Measurements from ENCODE around the gene NTN1. TPM values are rescaled to one million over a fixed set of nuclear protein-coding genes. Genes with fewer than 3 reads are reported as not detected.

Gene NTN1
- polyA plus RNA-seq, 1 donor from 2014 or later: 16.2 TPM

- no peak overlapping the region for H3K4me2 ChIP-seq (ENCODE audit: low read length)
- H3K27me3 ChIP-seq (ENCODE audit: insufficient read depth, low read depth, low read length): no peaks in the 10 kb centered on the region
- TF ChIP-seq POLR2AphosphoS5 (IDR thresholded peaks at IDR 0.05) (no peak), REST (IDR thresholded peaks at IDR 0.05; ENCODE audit: borderline replicate concordance) (no peak), CTCF (IDR thresholded peaks at IDR 0.05; ENCODE audit: poor library complexity, severe bottlenecking) (no peak), MXI1 (conservative IDR thresholded peaks at IDR 0.05; ENCODE audit: poor library complexity, severe bottlenecking) (no peak), RAD21 (conservative IDR thresholded peaks at IDR 0.05) (no peak), EZH2 (IDR thresholded peaks at IDR 0.05; ENCODE audit: borderline replicate concordance, insufficient read depth, low read length, poor library complexity, severe bottlenecking) (no peak), TAF1 (IDR thresholded peaks at IDR 0.05; ENCODE audit: low read depth) (no peak), SMC3 (conservative IDR thresholded peaks at IDR 0.05; ENCODE audit: poor library complexity) (no peak), EP300 (conservative IDR thresholded peaks at IDR 0.05; ENCODE audit: poor library complexity, severe bottlenecking) (no peak)
- H3K4me3 ChIP-seq (ENCODE audit: low read length): no peak overlapping the region
- no peak overlapping the region for H3K27ac ChIP-seq (ENCODE audit: low read length)
- no peaks in the 10 kb centered on the region for H3K36me3 ChIP-seq (ENCODE audit: insufficient read depth, low read length)
- no peaks in the 10 kb centered on the region for H3K9me3 ChIP-seq (ENCODE audit: low read length)
- no peaks in the 10 kb centered on the region for H3K79me2 ChIP-seq (replicated peaks; ENCODE audit: insufficient read depth, low read length)
- no peak overlapping the region for H3K9ac ChIP-seq (ENCODE audit: low read length)
- no peak overlapping the region for H2AFZ ChIP-seq (ENCODE audit: low read depth, low read length)
- H4K20me1 ChIP-seq (ENCODE audit: insufficient read depth): no peaks in the 10 kb centered on the region
- H3F3A ChIP-seq (ENCODE audit: insufficient read depth, low read length, poor library complexity, severe bottlenecking): no peaks in the 10 kb centered on the region
- H3K9me2 ChIP-seq (ENCODE audit: insufficient read depth, low read length): no peaks in the 10 kb centered on the region
These were observed 174.8 kb downstream of the NTN1 start for GRCh38 chr17:9195961-9196670.

GRCh38 chr17:9199571-9200551, 178.6 kb downstream of the NTN1 start:
- Histone ChIP-seq H3K9me2 (ENCODE audit: insufficient read depth, low read length) (no peaks in the 10 kb centered on the region), H4K20me1 (ENCODE audit: insufficient read depth) (no peaks in the 10 kb centered on the region), H3K27me3 (ENCODE audit: insufficient read depth, low read depth, low read length) (no peaks in the 10 kb centered on the region), H3K9ac (ENCODE audit: low read length) (no peak overlapping the region), H3K4me2 (ENCODE audit: low read length) (no peak overlapping the region), H3K79me2 (replicated peaks; ENCODE audit: insufficient read depth, low read length) (no peaks in the 10 kb centered on the region), H3K4me3 (ENCODE audit: low read length) (no peak overlapping the region), H2AFZ (ENCODE audit: low read depth, low read length) (no peak overlapping the region), H3K36me3 (ENCODE audit: insufficient read depth, low read length) (no peaks in the 10 kb centered on the region), H3F3A (ENCODE audit: insufficient read depth, low read length, poor library complexity, severe bottlenecking) (no peaks in the 10 kb centered on the region), H3K9me3 (ENCODE audit: low read length) (no peaks in the 10 kb centered on the region), H3K27ac (ENCODE audit: low read length) (no peak overlapping the region)
- TF ChIP-seq RAD21 (conservative IDR thresholded peaks at IDR 0.05) (no peak), POLR2AphosphoS5 (IDR thresholded peaks at IDR 0.05) (no peak), EP300 (conservative IDR thresholded peaks at IDR 0.05; ENCODE audit: poor library complexity, severe bottlenecking) (no peak), MXI1 (conservative IDR thresholded peaks at IDR 0.05; ENCODE audit: poor library complexity, severe bottlenecking) (no peak), REST (IDR thresholded peaks at IDR 0.05; ENCODE audit: borderline replicate concordance) (no peak), SMC3 (conservative IDR thresholded peaks at IDR 0.05; ENCODE audit: poor library complexity) (no peak), CTCF (IDR thresholded peaks at IDR 0.05; ENCODE audit: poor library complexity, severe bottlenecking) (no peak), EZH2 (IDR thresholded peaks at IDR 0.05; ENCODE audit: borderline replicate concordance, insufficient read depth, low read length, poor library complexity, severe bottlenecking) (no peak), TAF1 (IDR thresholded peaks at IDR 0.05; ENCODE audit: low read depth) (no peak)

Data from neural cell (in vitro differentiated cells).